ENCODE data around the gene SLC12A8. TPM values are rescaled to one million over a fixed set of nuclear protein-coding genes. Genes with fewer than 3 reads are reported as not detected.

SLC12A8 gene
- total and polyA plus RNA-seq, 4 donors: 1.1 to 2.6 (median 1.4) TPM; not detected in 1

- no peaks in the 10 kb centered on the region for H3K27me3 ChIP-seq (ENCODE audit: control insufficient read depth in 1 of 2, insufficient read depth in 2 of 2, low read length in 1 of 2)
- no peaks in the 10 kb centered on the region for H3K4me1 ChIP-seq (ENCODE audit: control insufficient read depth in 1 of 2, insufficient read depth in 2 of 2, low read length in 2 of 2)
- ATAC-seq (ENCODE audit: low FRiP score) (no peak), DNase-seq (no peak)
- no peak overlapping the region for H3K4me3 ChIP-seq (ENCODE audit: low read length in 2 of 2)
- intact Hi-C loops (cut with DNase I): no loop called here
- H3K27ac ChIP-seq (ENCODE audit: low read depth in 1 of 2, low read length in 2 of 2): no peak overlapping the region
- H3K36me3 ChIP-seq (ENCODE audit: control insufficient read depth in 1 of 2, insufficient read depth in 2 of 2, low read length in 1 of 2): no peaks in the 10 kb centered on the region
- WGBS, 2 donors: 92 to 93% methylated on average over 7 of the region's 7 CpGs
- H3K9me3 ChIP-seq (ENCODE audit: control insufficient read depth, low read length): no peaks in the 10 kb centered on the region
These were observed 18.3 kb downstream of the SLC12A8 start for GRCh38 chr3:125194061-125194848.

- WGBS, 2 donors: 78 to 84% methylated on average over 12 of the region's 12 CpGs
- Histone ChIP-seq H3K27ac (ENCODE audit: low read depth in 1 of 2, low read length in 2 of 2) (no peak overlapping the region), H3K4me1 (ENCODE audit: control insufficient read depth in 1 of 2, insufficient read depth in 2 of 2, low read length in 2 of 2) (no peaks in the 10 kb centered on the region), H3K4me3 (ENCODE audit: low read length in 2 of 2) (no peak overlapping the region), H3K36me3 (ENCODE audit: control insufficient read depth in 1 of 2, insufficient read depth in 2 of 2, low read length in 1 of 2) (no peaks in the 10 kb centered on the region), H3K9me3 (ENCODE audit: control insufficient read depth, low read length) (no peaks in the 10 kb centered on the region), H3K27me3 (ENCODE audit: control insufficient read depth in 1 of 2, insufficient read depth in 2 of 2, low read length in 1 of 2) (no peaks in the 10 kb centered on the region)
- DNase-seq (no peak), ATAC-seq (ENCODE audit: low FRiP score) (no peak)
- intact Hi-C loops (cut with DNase I): no loop called here
These were observed 20.1 kb downstream of the SLC12A8 start for GRCh38 chr3:125192190-125193035.

- ATAC-seq (ENCODE audit: low FRiP score): no peak
- WGBS, 2 donors: 89 to 90% methylated on average over 7 of the region's 7 CpGs
- DNase-seq: no peak
- no peaks in the 10 kb centered on the region for H3K36me3 ChIP-seq (ENCODE audit: control insufficient read depth in 1 of 2, insufficient read depth in 2 of 2, low read length in 1 of 2)
- H3K27ac ChIP-seq (ENCODE audit: low read depth in 1 of 2, low read length in 2 of 2): no peak overlapping the region
- H3K4me3 ChIP-seq (ENCODE audit: low read length in 2 of 2): no peak overlapping the region
- no peaks in the 10 kb centered on the region for H3K9me3 ChIP-seq (ENCODE audit: control insufficient read depth, low read length)
- intact Hi-C loops (cut with DNase I): no loop called here
- no peaks in the 10 kb centered on the region for H3K27me3 ChIP-seq (ENCODE audit: control insufficient read depth in 1 of 2, insufficient read depth in 2 of 2, low read length in 1 of 2)
- no peaks in the 10 kb centered on the region for H3K4me1 ChIP-seq (ENCODE audit: control insufficient read depth in 1 of 2, insufficient read depth in 2 of 2, low read length in 2 of 2)
These were observed 20.8 kb downstream of the SLC12A8 start for GRCh38 chr3:125191730-125192129.

- Histone ChIP-seq H3K36me3 (ENCODE audit: control insufficient read depth in 1 of 2, insufficient read depth in 2 of 2, low read length in 1 of 2) (no peaks in the 10 kb centered on the region), H3K9me3 (ENCODE audit: control insufficient read depth, low read length) (no peaks in the 10 kb centered on the region), H3K4me1 (ENCODE audit: control insufficient read depth in 1 of 2, insufficient read depth in 2 of 2, low read length in 2 of 2) (no peaks in the 10 kb centered on the region), H3K27me3 (ENCODE audit: control insufficient read depth in 1 of 2, insufficient read depth in 2 of 2, low read length in 1 of 2) (no peaks in the 10 kb centered on the region), H3K4me3 (ENCODE audit: low read length in 2 of 2) (no peak overlapping the region), H3K27ac (ENCODE audit: low read depth in 1 of 2, low read length in 2 of 2) (no peak overlapping the region)
- 87 to 92% methylated on average over 4 of the region's 4 CpGs for WGBS, 2 donors
- intact Hi-C loops (cut with DNase I): no loop called here
- DNase-seq (no peak), ATAC-seq (ENCODE audit: low FRiP score) (no peak)
These were observed 21.3 kb downstream of the SLC12A8 start for GRCh38 chr3:125191256-125191655.

GRCh38 chr3:125190786-125191185, 21.8 kb downstream of the SLC12A8 start:
- Histone ChIP-seq H3K4me1 (ENCODE audit: control insufficient read depth in 1 of 2, insufficient read depth in 2 of 2, low read length in 2 of 2) (no peaks in the 10 kb centered on the region), H3K36me3 (ENCODE audit: control insufficient read depth in 1 of 2, insufficient read depth in 2 of 2, low read length in 1 of 2) (no peaks in the 10 kb centered on the region), H3K4me3 (ENCODE audit: low read length in 2 of 2) (no peak overlapping the region), H3K27me3 (ENCODE audit: control insufficient read depth in 1 of 2, insufficient read depth in 2 of 2, low read length in 1 of 2) (no peaks in the 10 kb centered on the region), H3K9me3 (ENCODE audit: control insufficient read depth, low read length) (no peaks in the 10 kb centered on the region), H3K27ac (ENCODE audit: low read depth in 1 of 2, low read length in 2 of 2) (no peak overlapping the region)
- WGBS, 2 donors: 62 to 92% methylated on average over 3 of the region's 3 CpGs
- no peak for ATAC-seq (ENCODE audit: low FRiP score)
- no peak for DNase-seq
- intact Hi-C loops (cut with DNase I): no loop called here

GRCh38 chr3:125189378-125190165, 23.0 kb downstream of the SLC12A8 start:
- 96 to 98% methylated on average over 7 of the region's 7 CpGs for WGBS, 2 donors
- no peak overlapping the region for H3K4me3 ChIP-seq (ENCODE audit: low read length in 2 of 2)
- H3K4me1 ChIP-seq (ENCODE audit: control insufficient read depth in 1 of 2, insufficient read depth in 2 of 2, low read length in 2 of 2): no peaks in the 10 kb centered on the region
- no peak overlapping the region for H3K27ac ChIP-seq (ENCODE audit: low read depth in 1 of 2, low read length in 2 of 2)
- no peaks in the 10 kb centered on the region for H3K9me3 ChIP-seq (ENCODE audit: control insufficient read depth, low read length)
- DNase-seq (no peak), ATAC-seq (ENCODE audit: low FRiP score) (no peak)
- H3K36me3 ChIP-seq (ENCODE audit: control insufficient read depth in 1 of 2, insufficient read depth in 2 of 2, low read length in 1 of 2): no peaks in the 10 kb centered on the region
- H3K27me3 ChIP-seq (ENCODE audit: control insufficient read depth in 1 of 2, insufficient read depth in 2 of 2, low read length in 1 of 2): no peaks in the 10 kb centered on the region
- intact Hi-C loops (cut with DNase I): no loop called here

- 96 to 99% methylated on average over 2 of the region's 2 CpGs for WGBS, 2 donors
- H3K4me1 ChIP-seq (ENCODE audit: control insufficient read depth in 1 of 2, insufficient read depth in 2 of 2, low read length in 2 of 2): no peaks in the 10 kb centered on the region
- no peak overlapping the region for H3K27ac ChIP-seq (ENCODE audit: low read depth in 1 of 2, low read length in 2 of 2)
- no peaks in the 10 kb centered on the region for H3K36me3 ChIP-seq (ENCODE audit: control insufficient read depth in 1 of 2, insufficient read depth in 2 of 2, low read length in 1 of 2)
- H3K27me3 ChIP-seq (ENCODE audit: control insufficient read depth in 1 of 2, insufficient read depth in 2 of 2, low read length in 1 of 2): no peaks in the 10 kb centered on the region
- intact Hi-C loops (cut with DNase I): no loop called here
- no peaks in the 10 kb centered on the region for H3K9me3 ChIP-seq (ENCODE audit: control insufficient read depth, low read length)
- no peak for ATAC-seq (ENCODE audit: low FRiP score)
- H3K4me3 ChIP-seq (ENCODE audit: low read length in 2 of 2): no peak overlapping the region
- DNase-seq: no peak
These were observed 23.6 kb downstream of the SLC12A8 start for GRCh38 chr3:125188955-125189354.

- H3K9me3 ChIP-seq (ENCODE audit: control insufficient read depth, low read length): no peaks in the 10 kb centered on the region
- no peak for ATAC-seq (ENCODE audit: low FRiP score)
- DNase-seq: no peak
- intact Hi-C loops (cut with DNase I): no loop called here
- H3K4me3 ChIP-seq (ENCODE audit: low read length in 2 of 2): no peak overlapping the region
- H3K27me3 ChIP-seq (ENCODE audit: control insufficient read depth in 1 of 2, insufficient read depth in 2 of 2, low read length in 1 of 2): no peaks in the 10 kb centered on the region
- 83 to 84% methylated on average over 5 of the region's 5 CpGs for WGBS, 2 donors
- H3K36me3 ChIP-seq (ENCODE audit: control insufficient read depth in 1 of 2, insufficient read depth in 2 of 2, low read length in 1 of 2): no peaks in the 10 kb centered on the region
- no peak overlapping the region for H3K27ac ChIP-seq (ENCODE audit: low read depth in 1 of 2, low read length in 2 of 2)
- H3K4me1 ChIP-seq (ENCODE audit: control insufficient read depth in 1 of 2, insufficient read depth in 2 of 2, low read length in 2 of 2): no peaks in the 10 kb centered on the region
These were observed 25.0 kb downstream of the SLC12A8 start for GRCh38 chr3:125187599-125187910.
